SIG-M5 treated with dmso at 0.1 percent for 504 hours (cell line): ENCODE results near the gene CUEDC2.

ENCODE experiments used
- DNase-seq: peaks from one replicate; lab custom pipeline; 2025; ENCODE audit not compliant: unreplicated experiment; lab: John Stamatoyannopoulos, UW

Gene CUEDC2

DNA sequence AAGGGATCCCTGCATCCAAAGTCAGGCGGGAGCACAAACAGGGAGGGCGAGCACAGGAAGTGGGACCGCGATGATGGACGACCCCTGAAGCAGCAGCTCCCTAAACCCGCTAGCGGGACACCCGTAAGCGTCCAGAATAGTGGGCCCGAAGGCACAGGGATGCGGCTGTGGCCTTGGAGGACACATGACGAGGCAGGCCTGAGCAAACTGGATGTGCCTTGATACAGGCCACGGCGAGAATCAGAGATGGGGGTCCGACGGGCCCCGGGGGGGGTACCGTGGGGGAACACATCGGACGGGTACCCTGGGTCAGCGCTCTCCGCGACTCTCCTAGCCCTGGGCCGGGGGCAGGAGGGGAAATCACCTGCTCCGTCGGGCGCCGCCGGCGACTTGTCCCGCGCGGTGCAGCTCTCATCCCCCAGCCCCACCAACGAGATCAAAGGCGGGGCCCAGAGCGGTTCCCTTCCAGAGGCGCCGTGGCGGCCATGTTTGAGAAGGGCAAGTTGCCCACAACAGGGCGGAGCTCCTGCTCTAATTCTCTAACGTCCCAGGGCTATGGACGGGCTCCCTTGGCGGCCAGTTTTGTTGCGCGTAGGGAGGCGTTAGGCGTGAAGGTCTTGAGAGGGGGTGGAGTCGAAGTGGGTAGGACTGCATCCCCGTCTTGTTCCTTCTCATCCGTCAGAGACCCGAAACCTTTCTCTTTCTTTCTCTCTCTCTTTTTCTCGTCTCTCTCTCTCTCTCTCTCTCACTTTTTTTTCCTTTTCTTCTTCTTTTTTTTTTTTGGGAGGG is at the start of gene CUEDC2:
Gene CUEDC2 (minus strand): TSS at position 413 of the 789 bp plus-strand sequence. CDS start 7,386 bp downstream, outside the sequence.
- DNase-seq: peak; percentile 94

DNA sequence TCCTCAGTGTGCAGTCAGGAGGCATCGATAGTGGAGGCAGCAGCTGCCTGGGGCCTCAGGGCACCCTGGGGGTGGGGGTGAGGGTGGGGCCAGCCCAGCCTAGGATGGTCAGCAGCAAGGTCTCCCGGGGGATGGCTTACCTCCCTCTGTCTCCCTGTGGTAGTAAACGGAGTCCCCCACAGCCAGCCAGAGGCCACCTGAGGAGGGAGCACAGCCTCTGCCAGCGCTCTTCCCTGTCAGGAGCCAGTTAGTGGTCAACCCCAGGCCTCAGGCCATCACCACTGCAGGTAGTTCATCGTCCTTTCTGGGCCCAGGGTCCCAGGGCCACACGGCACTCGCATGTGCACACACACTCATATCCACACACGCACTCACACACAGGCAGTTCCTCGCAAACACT is 48.0 kb upstream of the CUEDC2 start:
- no peak for DNase-seq

DNA sequence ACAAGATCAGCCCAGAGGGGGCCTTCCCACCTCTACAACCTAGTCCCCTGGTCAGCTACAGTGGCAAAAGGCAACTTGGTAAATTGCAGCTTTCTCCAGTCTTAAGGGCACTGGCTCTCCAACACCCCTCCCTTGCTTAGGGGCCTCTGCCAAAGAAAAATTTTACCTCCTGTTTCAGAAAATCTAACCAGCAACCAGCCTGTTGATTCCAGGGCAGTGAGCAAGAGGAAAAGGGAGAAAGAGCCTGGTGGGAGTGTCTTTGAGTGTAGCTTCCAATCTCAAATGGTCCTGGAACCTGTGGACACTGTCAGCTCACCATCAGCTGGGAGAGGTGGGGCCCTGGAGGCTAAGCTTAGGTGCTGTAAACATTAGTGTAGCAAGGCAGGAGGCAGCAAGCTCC is 47.3 kb upstream of the CUEDC2 start:
- no peak for DNase-seq

DNA sequence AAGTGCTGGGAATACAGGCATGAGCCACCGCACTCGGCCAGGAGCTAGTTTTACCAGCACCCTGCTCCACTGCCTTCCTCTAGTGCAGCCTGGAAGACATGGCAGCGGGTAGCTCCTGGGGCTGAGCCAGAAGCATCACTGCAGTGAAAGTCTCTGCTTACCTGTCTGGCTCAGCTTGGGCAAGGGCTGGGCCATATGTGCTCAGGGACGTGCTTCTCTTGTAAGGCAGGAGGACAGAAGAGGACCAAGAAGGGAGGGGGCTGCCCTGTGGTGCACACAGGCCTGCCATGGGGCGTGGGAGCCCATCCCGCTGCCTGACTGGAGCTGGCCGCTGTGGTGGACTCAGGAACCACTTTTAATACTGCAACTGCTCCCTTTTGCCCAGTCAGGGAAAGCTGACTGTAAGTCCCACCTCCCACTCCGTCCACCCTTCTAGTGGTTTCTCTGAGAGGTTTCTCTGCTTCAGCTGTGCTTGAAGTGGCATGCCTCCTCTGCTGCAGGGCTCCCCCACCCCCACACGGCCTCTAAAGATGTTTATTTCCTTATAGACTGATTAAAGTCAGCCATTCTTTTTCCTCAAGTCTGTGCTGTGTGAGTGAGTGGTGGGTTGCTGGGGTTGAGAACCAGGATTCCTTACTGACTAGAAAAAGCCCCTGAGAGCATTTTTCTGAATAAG is 44.2 kb upstream of the CUEDC2 start:
- no peak for DNase-seq

GRCh38 chr10:102475451-102476040 is 43.2 kb upstream of the CUEDC2 start:
- DNase-seq: no peak

GRCh38 chr10:102473445-102474331 is 41.3 kb upstream of the CUEDC2 start:
- DNase-seq: no peak

DNA sequence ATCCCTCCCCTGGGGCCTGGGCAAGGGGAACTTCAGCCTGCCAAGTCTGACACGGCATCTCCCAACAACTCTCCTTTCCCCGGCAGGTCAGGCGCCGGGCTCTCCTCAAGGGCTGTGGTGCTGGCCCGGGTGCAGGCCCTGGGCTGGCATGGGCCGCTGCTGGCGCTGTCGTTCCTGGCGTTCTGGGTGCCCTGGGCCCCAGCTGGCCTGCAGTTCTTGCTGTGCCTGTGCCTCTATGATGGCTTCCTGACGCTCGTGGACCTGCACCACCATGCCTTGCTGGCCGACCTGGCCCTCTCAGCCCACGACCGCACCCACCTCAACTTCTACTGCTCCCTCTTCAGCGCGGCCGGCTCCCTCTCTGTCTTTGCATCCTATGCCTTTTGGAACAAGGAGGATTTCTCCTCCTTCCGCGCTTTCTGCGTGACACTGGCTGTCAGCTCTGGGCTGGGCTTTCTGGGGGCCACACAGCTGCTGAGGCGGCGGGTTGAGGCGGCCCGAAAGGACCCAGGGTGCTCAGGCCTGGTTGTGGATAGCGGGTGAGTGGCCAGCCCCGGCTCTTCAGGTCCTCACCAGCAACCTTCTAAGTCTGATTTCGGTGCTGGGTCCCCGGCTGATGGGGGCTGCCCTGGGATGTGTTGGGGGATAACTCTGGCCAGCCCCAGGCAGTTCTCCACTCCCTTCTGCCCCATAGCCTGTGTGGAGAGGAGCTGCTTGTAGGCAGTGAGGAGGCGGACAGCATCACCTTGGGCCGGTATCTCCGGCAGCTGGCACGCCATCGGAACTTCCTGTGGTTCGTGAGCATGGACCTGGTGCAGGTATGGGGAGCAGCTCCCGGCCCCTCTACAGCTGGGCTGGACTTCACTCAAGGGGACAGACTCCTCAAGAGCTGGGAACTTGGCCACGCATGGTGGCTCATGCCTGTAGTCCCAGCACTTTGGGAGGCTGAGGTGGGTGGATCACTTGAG is 38.5 kb upstream of the CUEDC2 start:
- DNase-seq: no peak

DNA sequence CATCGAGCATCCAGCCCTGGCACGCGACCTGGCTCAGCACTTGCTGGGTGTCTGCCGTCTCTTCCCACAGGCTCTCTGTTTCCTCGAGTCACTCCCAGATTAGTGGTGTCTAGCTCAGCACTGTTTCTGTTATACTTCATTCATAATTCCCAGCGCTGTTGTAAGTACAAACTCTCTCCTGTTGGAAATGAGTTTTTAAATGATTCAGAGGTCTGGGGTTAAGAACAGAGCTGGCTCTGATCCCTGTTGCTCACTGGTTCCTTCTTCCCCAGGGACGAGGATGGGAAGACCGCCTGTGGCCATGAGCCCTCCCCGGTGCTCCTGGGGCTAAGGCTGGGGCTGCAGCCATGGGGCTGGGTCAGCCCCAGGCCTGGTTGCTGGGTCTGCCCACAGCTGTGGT is 36.3 kb upstream of the CUEDC2 start:
- DNase-seq: no peak

- DNase-seq: peak; percentile 85
These were observed 35.6 kb upstream of the CUEDC2 start for GRCh38 chr10:102467971-102468438.

DNA sequence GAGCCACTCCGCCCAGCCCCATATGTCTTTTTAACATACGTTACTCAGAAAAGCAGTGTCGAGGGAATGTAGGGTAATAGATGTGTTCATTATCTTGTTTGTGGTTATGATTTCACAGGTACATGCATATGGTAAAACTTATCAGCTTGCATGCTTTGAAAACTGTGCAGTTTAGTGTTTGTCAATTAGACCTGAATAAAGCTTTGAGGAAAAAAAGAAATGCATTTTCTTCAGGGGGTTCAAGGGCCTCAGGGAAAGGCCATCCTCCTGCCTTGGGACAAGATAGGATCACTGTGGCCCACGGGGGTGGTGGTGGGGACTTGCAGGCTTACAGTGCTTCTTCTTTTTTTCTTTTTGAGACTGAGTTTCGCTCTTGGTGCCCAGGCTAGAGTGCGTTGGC is 34.9 kb upstream of the CUEDC2 start:
- no peak for DNase-seq

GRCh38 chr10:102465466-102465865 is 33.1 kb upstream of the CUEDC2 start:
- DNase-seq: no peak

- DNase-seq: no peak
These were observed 31.6 kb upstream of the CUEDC2 start for GRCh38 chr10:102463983-102464382.

DNA sequence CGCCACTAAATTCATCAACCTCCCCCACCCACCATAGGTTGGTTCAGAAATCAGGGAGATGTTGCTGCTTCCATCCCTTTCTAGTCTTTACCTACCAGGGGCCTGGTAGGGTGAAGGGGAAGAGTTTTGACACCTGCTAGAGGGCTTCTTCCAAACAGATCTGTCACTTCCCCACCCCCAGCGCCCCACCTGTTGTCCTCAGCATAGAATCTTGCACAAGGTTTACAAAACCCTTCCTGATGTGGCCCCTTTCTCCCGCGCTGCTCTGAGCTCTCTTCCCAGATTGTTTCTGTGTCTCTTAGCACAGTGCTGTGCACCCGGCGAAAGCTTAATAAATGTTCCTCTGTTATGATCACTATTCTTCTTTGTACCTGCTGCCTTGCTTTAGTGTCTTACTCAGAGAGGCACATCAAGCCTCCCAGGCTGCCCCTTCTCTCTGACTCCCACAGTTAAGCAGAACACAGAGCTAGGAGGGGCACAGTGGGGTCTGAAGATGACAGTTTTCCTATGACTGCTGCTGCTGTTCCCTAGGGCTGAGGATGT is 30.2 kb upstream of the CUEDC2 start:
- DNase-seq: no peak

DNA sequence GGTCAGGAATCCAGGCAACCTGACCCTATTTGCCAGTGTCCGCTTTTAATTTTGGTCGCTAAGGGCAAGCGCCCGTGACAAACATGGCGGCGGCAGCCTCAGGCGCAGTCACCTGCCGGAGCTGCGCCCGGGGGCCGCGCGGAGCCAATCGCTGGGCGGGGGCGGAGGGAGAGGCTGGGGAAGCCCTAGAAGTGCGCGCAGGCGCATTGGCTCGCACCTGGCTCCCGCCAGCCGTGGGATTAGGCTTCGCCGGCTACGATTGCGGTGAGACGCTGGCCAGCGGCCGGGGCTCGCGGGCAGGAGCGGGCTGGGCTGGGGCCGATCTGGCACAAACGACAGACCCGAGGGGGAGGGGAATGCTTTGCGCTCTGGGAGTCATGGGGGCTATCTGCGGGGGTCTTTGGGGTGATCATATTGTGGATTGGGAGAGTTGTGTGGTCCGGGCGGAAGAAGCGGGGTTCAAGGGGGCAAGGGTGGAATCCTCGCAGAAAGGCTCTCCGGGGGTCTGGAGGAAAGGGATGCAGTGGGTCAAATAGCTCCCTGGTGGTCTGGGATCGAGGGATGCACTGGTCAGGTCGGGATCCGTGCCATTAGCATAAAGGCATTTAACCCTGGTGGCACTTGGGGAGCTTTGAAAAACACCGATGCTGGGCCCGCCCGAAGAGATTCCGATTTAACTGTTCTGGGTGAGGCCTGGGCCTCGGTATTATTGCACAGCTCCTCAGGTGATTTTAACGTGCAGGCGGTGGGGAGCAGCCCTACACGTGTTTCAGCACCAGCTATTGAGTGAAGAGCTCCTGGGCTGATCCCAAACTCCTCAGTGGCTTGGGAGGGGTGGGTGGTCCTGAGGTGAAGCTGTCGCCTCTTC is 29.0 kb upstream of the CUEDC2 start:
- DNase-seq: peak; percentile 80

DNA sequence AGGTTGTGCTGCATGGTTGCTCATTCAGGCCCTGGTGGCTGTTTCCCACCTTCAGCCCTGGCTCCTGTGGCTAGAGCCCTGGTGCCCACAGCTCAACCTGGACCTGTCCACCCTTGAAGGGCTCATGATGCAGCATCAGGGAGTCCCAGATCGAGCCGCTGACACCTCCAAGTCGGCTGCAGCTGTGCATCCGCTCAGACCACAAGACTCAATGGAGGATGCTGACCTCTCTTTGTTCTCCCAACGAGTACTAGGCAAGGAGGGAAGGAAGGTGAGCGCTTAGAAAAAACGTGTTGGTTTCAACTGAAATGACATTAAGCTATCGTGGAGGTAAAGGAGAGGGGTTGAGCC is 28.4 kb upstream of the CUEDC2 start:
- no peak for DNase-seq

DNA sequence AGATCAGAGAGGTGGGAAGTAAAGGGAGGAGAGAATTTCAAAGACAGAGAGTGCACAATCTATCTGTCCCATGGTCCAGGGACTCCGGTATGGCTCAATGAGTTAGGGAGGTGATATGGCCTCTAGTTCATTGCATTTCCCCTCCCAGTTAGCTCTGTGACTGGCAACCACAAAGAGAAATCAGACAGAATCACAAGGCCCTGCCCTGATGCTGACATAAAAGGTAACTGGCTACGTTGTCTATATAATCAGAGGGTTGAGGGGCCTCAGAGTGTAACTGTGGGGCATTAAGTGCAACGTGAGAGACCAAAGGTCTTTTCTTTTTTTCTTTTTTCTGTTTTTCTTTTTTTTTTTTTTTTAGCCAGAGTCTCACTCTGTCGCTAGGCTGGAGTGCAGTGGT is 26.3 kb upstream of the CUEDC2 start:
- no peak for DNase-seq

DNA sequence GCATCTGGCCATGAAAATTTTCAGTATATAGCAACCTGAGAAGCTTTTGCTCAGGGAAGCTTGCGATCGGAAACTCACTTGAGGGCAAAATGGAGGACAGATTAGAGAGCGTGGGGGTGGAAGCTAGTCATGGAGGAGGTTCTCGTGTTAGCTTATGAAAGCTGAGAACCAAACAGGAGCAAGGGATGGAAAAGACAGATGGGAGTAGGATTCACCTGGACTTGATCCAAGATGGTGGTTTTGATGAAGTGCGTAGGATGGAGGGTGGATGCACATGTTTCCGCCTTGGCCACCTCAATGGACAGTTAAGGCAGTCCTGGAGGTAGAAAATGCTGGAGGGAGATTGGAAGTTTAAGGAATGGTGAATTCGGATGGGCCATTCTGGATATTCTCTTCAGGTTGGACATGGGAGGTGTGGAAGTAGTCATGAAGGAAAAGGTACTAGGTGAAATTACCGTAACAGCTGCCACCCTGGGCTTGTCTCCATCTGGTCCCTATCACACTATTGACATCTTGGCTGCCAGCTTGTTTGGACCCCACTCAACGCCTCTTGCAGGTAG is 25.3 kb upstream of the CUEDC2 start:
- no peak for DNase-seq

DNA sequence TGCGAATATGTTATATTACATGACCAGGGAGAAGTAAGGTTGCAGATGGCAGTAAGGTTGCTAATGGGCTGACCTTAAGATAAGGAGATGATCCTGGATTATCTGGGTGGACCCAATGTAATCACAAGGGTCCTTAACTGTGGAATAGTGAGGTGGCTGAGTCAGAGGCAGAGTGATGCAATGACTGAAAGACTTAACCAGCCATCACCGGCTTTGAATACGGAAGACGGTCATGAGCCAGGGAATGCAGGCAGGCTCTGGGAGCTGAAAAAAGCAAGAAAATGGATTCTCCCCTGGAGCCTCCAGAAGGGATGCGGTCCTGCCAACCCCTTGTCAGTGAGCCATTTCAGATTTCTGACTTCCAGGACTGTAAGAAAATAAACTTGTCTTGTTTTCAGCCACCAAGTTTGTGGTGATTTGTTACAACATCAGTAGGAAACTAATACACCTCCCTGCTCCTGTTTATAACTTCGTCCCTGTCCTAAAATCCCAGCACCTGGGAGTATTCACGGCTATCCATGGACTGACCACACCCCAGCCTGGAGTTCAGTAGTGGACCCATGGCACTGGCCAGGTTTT is 23.6 kb upstream of the CUEDC2 start:
- peak; percentile 48 for DNase-seq
